Measurements from ENCODE around the gene PIEZO2.

- no peak for TF ChIP-seq CTCF (optimal IDR thresholded peaks at IDR 0.05 in 1 of 3, IDR thresholded peaks at IDR 0.05 in 1 of 3, conservative IDR thresholded peaks at IDR 0.05 in 1 of 3; ENCODE audit: extremely low read depth in 1 of 3, insufficient read depth in 2 of 3, low read length in 3 of 3)
- TF ChIP-seq EZH2 (IDR thresholded peaks at IDR 0.05; ENCODE audit: low read length) = no peak
Measured at GRCh38 chr18:10784596-10785202, 364.7 kb downstream of the PIEZO2 start.

Measured in keratinocyte (primary cell).